DOHH2 (cell line): ENCODE results near the gene APCDD1L.

Experiments
- CTCF ChIP-seq: fragments of 200-600 bp; sonication (generic); IDR thresholded peaks from one replicate; pipeline ENCODE4 v1.5.1; 2014; ENCODE audit warnings: antibody characterized with exemption, mild to moderate bottlenecking, low read depth, low read length; ENCODE audit not compliant: poor library complexity, severe bottlenecking
- EZH2phosphoT487 ChIP-seq: fragments of 200-600 bp; sonication (generic); IDR thresholded peaks from 2 replicates; pipeline ENCODE4 v1.6.1; 2017; ENCODE audit warnings: borderline replicate concordance, mild to moderate bottlenecking, antibody characterized with exemption, low read length, moderate library complexity, mixed read lengths

GRCh38 chr20:58510921-58511320 is 4.3 kb downstream of the APCDD1L start:
- no peak for TF ChIP-seq CTCF
- TF ChIP-seq EZH2phosphoT487, result no peak
